Measurements from ENCODE around the gene STK40.

GRCh38 chr1:36389999-36390398 is 4.3 kb upstream of the STK40 start:
- TF ChIP-seq CTCF (IDR thresholded peaks at IDR 0.05), result no peak
- no peak for TF ChIP-seq EP300 (IDR thresholded peaks at IDR 0.05)
